ENCODE data around the gene CDC42EP1. TPM values are rescaled to one million over a fixed set of nuclear protein-coding genes. Genes with fewer than 3 reads are reported as not detected.
A peak's percentile ranks its signal among the peaks of the same experiment; 100 is the strongest.
"Not testable (repeated sequence)": the region's sequence is repeated elsewhere in the genome, so short reads cannot be mapped to it uniquely, and the experiment has no call there.

The CDC42EP1 gene
- polyA plus RNA-seq, 3 donors = 32.3 to 36.9 (median 36.7) TPM

DNA sequence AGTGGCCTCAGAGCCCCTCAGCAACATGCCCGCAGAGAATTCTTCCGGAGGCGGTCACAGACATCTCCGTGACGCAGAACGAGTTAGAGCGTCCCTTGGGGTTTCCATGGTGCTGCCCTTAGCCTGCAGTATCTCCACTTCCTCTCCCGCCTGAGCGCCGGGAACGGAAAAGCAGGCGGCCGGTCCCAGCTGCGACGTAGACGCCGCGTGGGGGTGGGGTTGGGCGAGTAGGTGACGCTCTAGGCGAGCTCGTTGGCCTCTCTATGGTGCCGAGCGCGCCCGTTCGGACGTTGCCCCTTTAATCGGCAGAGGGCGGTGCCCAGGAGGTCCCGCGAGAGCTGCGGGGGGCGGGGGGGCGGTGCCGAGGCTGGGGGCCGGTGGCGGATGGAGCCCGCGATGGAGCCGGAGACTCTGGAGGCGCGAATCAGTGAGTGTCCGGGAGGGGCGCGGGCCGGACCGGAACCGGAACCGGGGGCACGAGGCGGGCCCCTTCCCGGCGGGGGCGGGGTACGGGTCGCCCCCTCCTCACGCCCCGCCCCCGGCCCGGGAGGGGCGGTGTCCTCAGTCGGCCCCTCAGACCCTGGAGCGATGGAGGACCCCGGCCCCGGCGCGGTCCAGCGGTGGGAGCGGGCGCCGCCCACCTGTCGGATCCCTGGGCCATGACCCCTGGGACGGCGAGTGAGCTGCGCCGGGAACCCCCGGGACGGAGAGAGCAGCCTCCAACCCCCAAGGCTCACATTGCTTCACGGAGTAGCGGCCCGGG lies 48.4 kb downstream of the CDC42EP1 start, which contains the start of gene GGA1:
Gene GGA1 (plus strand): TSS at position 358 of the 763 bp plus-strand sequence. CDS start 27 bp downstream, at position 385.
- DNase-seq (ENCODE audit: low read depth in 3 of 3, low spot score in 2 of 3) = peak; percentile 93 to 97 (median 95)

DNA sequence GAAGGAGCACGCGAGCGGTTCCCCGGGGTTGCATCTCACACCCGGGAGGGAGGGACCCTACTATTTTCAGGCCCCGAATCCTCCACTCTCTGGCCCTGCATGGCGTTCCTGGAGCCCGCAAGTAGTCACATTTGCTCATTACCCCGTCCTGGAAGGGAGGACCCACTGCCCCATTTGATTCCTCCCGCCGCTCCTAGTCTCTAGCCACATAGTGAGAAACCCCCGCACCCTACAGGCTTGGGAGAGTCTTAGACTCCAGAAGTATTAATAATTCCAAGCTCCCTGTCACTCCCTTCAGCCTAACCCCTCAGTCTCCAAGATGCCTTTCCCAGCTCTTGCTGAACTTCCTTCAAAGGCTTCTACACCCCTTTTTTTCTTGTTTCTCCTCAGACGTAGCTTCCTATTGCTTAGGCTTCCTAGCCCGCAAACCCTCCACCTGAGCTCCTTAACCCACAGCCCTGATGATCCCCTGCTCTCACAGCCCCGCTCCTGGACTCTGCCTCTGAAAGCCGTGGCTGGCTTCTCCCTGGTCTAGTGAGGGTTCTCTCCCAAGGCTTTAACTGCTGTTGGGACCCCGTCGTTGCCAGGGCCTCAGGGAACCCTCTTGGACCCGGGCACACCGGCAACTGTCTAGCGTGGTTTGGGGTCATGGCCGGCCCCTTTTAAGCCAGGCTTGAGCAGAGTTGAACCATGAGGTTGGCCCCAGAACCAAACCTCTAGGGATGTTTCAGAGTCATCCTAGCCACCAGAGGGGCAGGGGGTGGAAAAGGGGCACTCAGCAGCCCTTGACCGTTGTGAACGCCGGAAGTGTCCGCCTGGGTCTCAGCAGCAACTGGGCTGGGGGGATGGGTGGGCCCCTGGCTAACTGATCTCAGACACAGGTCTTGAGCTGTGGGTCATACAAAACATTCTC lies 49.2 kb downstream of the CDC42EP1 start:
- no peak for DNase-seq (ENCODE audit: low read depth in 3 of 3, low spot score in 2 of 3)

DNA sequence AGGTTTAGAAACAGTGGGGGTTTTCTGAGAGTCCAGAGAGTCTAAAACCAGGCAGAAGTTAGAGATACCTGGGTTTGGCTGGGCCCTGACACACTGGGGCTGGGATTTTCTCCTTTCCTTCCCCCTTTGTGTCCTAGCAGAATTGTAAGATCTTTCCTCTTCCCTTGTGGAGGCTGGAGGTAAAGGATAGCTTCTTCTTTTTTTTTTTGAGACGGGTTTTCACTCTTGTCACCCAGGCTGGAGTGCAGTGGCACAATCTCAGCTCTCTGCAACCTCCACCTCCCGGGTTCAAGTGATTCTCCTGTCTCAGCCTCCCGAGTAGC lies 49.8 kb downstream of the CDC42EP1 start:
- DNase-seq (ENCODE audit: low read depth in 3 of 3, low spot score in 2 of 3) = not testable (repeated sequence)

DNA sequence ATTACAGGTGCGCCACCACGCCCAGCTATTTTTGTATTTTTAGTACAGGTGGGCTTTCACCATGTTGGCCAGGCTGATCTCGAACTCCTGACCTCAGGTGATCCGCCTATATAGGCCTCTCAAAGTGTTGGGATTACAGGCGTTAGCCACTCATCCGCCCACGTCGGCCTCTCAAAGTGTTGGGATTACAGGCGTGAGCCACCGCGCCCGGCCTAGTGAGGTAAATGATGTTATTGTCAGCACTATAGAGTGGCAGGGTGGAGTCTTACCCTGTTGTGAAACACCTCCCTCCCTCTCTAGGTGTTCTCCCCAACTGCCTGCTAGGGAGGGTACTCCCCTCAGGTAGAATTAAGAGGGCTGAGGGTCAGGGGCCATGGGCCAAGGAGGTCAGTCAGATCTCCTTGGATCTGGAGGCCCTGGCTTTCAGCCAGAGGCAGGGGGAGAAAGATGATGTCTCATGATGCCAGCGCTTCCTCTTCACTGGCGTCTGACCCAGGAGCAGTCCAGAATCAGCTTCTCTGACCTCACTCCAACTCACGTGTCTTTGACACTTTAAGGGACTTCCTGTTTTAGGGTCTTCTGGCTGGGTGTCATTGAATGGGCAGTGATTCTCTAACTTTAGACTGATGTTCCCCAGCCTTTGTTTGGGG lies 50.3 kb downstream of the CDC42EP1 start:
- DNase-seq (ENCODE audit: low read depth in 3 of 3, low spot score in 2 of 3) = no peak

DNA sequence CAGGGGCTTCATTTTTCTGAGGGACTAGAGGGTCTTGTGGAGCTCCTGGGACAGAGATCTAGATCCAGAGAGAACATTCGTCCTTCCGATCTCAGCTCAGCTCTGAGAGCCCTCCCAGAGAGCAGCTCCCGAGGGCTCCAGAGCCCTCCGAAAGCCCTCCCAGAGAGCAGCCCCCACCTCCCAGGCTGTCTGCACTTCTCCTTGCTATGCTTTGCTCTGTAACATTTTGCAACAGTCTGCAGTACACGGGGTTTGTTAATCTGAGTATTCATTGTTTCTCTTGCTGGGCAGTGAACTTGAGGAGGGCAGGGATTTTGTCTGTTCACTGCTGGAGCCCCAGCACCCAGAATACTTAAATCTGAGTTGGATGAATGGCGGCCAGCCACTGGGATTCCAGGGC lies 50.9 kb downstream of the CDC42EP1 start:
- DNase-seq (ENCODE audit: low read depth in 3 of 3, low spot score in 2 of 3) = no peak

DNA sequence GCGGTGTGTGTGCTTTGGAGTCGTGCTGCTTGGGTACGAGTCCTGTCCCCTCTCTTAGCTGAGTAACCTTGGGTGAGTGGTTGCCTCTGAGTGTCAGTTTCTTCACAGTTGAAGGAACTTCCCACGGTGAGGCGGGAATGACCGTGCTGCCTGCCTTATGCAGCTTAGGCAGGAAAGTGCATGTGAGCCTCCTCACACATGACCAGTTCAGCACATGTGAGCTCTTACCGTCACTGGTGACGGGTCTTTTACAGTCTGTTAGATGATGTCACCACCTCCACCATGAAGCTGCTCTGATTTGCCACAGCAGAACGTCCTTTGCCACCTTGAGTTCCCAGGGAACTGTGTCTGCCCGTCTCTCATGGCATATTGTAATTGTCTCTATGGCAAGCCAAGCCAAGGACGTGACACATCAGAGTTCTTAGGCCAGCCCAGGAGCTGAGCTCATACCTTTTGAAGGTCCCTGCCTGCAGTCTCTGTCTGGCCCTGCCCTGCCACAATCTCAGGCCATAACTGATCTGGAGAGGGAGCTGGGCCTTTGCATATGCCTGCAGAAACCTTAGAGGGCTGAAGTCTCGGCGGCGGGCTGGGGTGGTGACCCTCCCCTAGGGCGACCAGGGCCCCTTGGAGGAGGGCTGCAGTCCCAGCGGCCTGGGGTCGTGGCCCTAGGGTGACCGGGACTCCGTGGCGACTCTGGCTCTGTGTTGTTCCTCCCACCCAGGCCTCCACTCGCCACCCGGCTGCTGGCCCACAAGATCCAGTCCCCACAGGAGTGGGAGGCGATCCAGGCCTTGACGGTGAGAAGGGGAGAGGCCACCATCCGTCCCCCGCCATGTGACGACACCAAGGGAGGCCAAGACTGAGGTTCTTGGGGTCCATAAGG lies 56.2 kb downstream of the CDC42EP1 start:
- no peak for DNase-seq (ENCODE audit: low read depth in 3 of 3, low spot score in 2 of 3)

DNA sequence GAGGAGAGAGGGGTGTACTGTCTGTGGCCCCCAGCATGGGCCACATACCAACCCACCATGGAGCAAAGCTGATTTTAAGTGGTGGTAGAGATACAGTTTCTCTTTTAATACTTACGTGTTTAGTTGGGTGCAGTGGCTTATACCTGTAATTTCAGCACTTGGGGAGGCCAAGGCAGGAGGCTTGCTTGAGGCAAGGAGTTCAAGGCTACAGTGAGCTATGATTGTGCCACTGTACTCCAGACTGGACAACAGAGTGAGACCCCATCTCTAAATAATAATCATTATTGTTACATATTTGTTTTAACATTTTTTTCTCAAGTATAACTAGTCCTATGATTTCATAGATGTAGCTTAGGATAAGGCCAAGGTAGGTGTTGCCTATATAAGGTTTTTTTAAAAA lies 57.2 kb downstream of the CDC42EP1 start:
- DNase-seq (ENCODE audit: low read depth in 3 of 3, low spot score in 2 of 3) = no peak

DNA sequence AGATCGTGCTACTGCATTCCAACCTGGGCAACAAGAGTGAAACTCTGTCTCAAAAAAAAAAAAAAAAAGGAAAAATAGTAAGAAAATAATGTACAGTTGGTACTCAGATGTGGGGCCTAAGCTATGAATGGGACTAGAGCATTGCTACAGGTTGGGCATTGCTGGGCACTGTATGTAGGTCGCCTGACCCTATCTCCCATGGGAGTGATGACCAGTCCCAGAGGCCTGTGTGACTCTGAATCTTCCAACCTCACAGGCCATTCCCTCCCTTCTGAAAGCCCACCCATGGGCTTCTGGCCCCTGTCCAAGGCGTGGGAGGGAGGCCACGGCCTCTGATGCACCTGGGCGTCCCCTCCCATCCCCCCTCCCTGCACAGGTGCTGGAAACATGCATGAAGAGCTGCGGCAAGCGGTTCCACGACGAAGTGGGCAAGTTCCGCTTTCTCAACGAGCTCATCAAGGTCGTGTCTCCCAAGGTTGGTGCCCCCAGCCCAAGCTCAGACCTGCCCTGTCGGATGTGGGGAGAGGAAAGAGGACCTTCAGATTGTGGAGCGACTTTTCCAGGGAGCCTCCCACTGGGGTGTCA lies 57.9 kb downstream of the CDC42EP1 start:
- no peak for DNase-seq (ENCODE audit: low read depth in 3 of 3, low spot score in 2 of 3)

DNA sequence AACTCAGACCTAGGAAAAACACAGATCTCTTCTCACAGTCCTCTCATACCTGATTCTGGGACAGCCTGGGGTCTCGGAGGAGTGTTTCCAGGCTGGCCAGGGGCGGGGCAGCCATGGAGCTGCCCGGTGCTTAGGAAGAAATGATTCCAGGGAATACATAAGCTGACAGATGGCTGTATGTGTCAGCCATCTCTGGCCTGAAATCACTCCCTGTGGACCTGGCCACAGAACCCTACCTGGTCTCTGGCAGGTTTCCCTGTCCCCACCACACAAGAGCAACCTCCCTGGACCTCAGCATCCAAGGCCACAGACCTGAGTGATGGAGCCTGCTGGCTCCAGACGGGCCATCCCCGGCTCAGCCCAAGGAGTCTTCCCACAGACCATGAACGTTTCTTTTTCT lies 58.4 kb downstream of the CDC42EP1 start:
- no peak for DNase-seq (ENCODE audit: low read depth in 3 of 3, low spot score in 2 of 3)

Other genes with a start within 250 kb of the CDC42EP1 start
- 1 to 10 TPM in 1 of 3 donors, under 1 TPM in 2; 0.65 to 1.4 (median 0.86) TPM for gene ELFN2, start 133.0 kb upstream of the CDC42EP1 start, polyA plus RNA-seq (ENCODE audit: insufficient read length in 3 of 3)
- gene MFNG, start 74.1 kb upstream of the CDC42EP1 start, polyA plus RNA-seq (ENCODE audit: insufficient read length in 3 of 3) = 1 to 10 TPM; 4.6 to 8.4 (median 6.3) TPM
- gene CARD10, start 41.1 kb upstream of the CDC42EP1 start, polyA plus RNA-seq (ENCODE audit: insufficient read length in 3 of 3) = 10 to 100 TPM; 16.2 to 18.0 (median 16.4) TPM
- 10 to 100 TPM; 36.0 to 40.6 (median 39.5) TPM for gene LGALS2, start 19.6 kb downstream of the CDC42EP1 start, polyA plus RNA-seq (ENCODE audit: insufficient read length in 3 of 3)
- 10 to 100 TPM; 37.6 to 44.5 (median 38.9) TPM for gene GGA1, start 48.4 kb downstream of the CDC42EP1 start, polyA plus RNA-seq (ENCODE audit: insufficient read length in 3 of 3)
- gene SH3BP1, start 79.2 kb downstream of the CDC42EP1 start, polyA plus RNA-seq (ENCODE audit: insufficient read length in 3 of 3) = 10 to 100 TPM; 19.7 to 26.6 (median 21.1) TPM
- 10 to 100 TPM; 16.4 to 17.7 (median 16.8) TPM for gene PDXP, start 98.2 kb downstream of the CDC42EP1 start, polyA plus RNA-seq (ENCODE audit: insufficient read length in 3 of 3)
- 100 to 1,000 TPM; 308 to 363 (median 348) TPM for gene LGALS1, start 115.2 kb downstream of the CDC42EP1 start, polyA plus RNA-seq (ENCODE audit: insufficient read length in 3 of 3)
- gene NOL12, start 125.9 kb downstream of the CDC42EP1 start, polyA plus RNA-seq (ENCODE audit: insufficient read length in 3 of 3) = 10 to 100 TPM; 17.4 to 17.8 (median 17.8) TPM
- 10 to 100 TPM; 55.9 to 67.6 (median 59.4) TPM for gene TRIOBP, start 136.6 kb downstream of the CDC42EP1 start, polyA plus RNA-seq (ENCODE audit: insufficient read length in 3 of 3)
- 10 to 100 TPM; 12.4 to 14.3 (median 12.6) TPM for gene GCAT, start 247.5 kb downstream of the CDC42EP1 start, polyA plus RNA-seq (ENCODE audit: insufficient read length in 3 of 3)